Measurements from ENCODE around the gene PASK.

Gene PASK

GRCh38 chr2:241063093-241063551 lies 86.2 kb downstream of the PASK start:
- DNase-seq = no peak

- no peak for DNase-seq
These were observed 86.7 kb downstream of the PASK start for GRCh38 chr2:241062389-241063092.

- DNase-seq = no peak
These were observed 88.0 kb downstream of the PASK start for GRCh38 chr2:241061275-241061674.

Measured in NCI-H1105 (cell line).